PFSK-1 (cell line): ENCODE data around the gene CRB2.

Source experiments
- FOXP2 ChIP-seq: optimal IDR thresholded peaks from 2 replicates; pipeline ENCODE3; 2011; ENCODE audit warnings: borderline replicate concordance, control low read depth, inconsistent platforms; ENCODE audit not compliant: insufficient read depth; ENCODE audit errors: extremely low read length, extremely low read depth
- POLR2AphosphoS5 ChIP-seq: IDR thresholded peaks from 2 replicates; pipeline ENCODE4 v1.6.1; 2012; ENCODE audit warnings: low read depth, mild to moderate bottlenecking, control low read depth, low read length, moderate library complexity
- SIN3A ChIP-seq: IDR thresholded peaks from 2 replicates; pipeline ENCODE4 v1.6.1; 2012; ENCODE audit warnings: mild to moderate bottlenecking, low read length, moderate library complexity, borderline replicate concordance; ENCODE audit not compliant: insufficient read depth
- TAF1 ChIP-seq: IDR thresholded peaks from 2 replicates; pipeline ENCODE4 v1.6.1; 2012; ENCODE audit warnings: low read length, control low read depth, borderline replicate concordance; ENCODE audit not compliant: insufficient read depth
- TF ChIP-seq, protein P1 (sequence below), 2 experiments: IDR thresholded peaks; 2 replicates each; pipeline versions ENCODE4 v1.6.1 to v1.8.0; 2011 to 2012; ENCODE audit warnings: low read depth in 2 of 2, low read length in 2 of 2, control low read depth in 1 of 2, inconsistent platforms in 1 of 2, mild to moderate bottlenecking in 1 of 2, moderate library complexity in 1 of 2; ENCODE audit not compliant: insufficient read depth in 1 of 2

CRB2 gene

DNA sequence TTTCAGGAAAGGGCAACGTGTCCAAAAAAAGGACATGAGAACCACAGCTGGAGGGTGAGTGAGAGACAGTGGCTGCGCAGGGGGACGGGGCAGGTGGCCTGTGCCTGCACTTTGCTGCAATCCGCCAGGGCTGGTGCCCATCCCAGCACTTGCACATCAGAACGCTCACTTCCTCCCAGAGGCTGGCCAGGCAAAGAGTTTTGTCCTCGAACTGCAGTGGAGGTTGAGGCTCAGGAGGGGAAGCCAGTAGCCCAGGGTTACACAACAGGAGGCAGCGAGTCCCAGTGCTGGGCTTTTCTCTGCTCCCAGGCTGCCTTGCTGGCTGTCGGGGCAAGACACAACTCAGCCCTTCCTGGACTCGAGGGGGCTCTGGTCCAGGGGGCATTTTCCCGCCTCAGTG lies 33.1 kb downstream of the CRB2 start:
- TF ChIP-seq SIN3A (no peak), TAF1 (no peak), POLR2AphosphoS5 (no peak), FOXP2 (no peak)
- TF ChIP-seq, protein P1, sequence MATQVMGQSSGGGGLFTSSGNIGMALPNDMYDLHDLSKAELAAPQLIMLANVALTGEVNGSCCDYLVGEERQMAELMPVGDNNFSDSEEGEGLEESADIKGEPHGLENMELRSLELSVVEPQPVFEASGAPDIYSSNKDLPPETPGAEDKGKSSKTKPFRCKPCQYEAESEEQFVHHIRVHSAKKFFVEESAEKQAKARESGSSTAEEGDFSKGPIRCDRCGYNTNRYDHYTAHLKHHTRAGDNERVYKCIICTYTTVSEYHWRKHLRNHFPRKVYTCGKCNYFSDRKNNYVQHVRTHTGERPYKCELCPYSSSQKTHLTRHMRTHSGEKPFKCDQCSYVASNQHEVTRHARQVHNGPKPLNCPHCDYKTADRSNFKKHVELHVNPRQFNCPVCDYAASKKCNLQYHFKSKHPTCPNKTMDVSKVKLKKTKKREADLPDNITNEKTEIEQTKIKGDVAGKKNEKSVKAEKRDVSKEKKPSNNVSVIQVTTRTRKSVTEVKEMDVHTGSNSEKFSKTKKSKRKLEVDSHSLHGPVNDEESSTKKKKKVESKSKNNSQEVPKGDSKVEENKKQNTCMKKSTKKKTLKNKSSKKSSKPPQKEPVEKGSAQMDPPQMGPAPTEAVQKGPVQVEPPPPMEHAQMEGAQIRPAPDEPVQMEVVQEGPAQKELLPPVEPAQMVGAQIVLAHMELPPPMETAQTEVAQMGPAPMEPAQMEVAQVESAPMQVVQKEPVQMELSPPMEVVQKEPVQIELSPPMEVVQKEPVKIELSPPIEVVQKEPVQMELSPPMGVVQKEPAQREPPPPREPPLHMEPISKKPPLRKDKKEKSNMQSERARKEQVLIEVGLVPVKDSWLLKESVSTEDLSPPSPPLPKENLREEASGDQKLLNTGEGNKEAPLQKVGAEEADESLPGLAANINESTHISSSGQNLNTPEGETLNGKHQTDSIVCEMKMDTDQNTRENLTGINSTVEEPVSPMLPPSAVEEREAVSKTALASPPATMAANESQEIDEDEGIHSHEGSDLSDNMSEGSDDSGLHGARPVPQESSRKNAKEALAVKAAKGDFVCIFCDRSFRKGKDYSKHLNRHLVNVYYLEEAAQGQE (IDR thresholded peaks at IDR 0.05; ENCODE audit: insufficient read depth in 1 of 2, low read depth in 2 of 2, low read length in 2 of 2) = no peak

GRCh38 chr9:123389698-123390097 lies 33.7 kb downstream of the CRB2 start:
- TF ChIP-seq SIN3A = no peak
- TF ChIP-seq, protein P1 (IDR thresholded peaks at IDR 0.05; ENCODE audit: insufficient read depth in 1 of 2, low read depth in 2 of 2, low read length in 2 of 2) = no peak
- no peak for TF ChIP-seq FOXP2
- no peak for TF ChIP-seq POLR2AphosphoS5
- no peak for TF ChIP-seq TAF1

GRCh38 chr9:123390337-123391135 lies 34.5 kb downstream of the CRB2 start:
- TF ChIP-seq TAF1 = no peak
- TF ChIP-seq POLR2AphosphoS5 = no peak
- TF ChIP-seq FOXP2 = no peak
- TF ChIP-seq SIN3A = no peak
- TF ChIP-seq, protein P1 (IDR thresholded peaks at IDR 0.05; ENCODE audit: insufficient read depth in 1 of 2, low read depth in 2 of 2, low read length in 2 of 2) = no peak

GRCh38 chr9:123391233-123391632 lies 35.2 kb downstream of the CRB2 start:
- TF ChIP-seq TAF1 (no peak), FOXP2 (no peak), POLR2AphosphoS5 (no peak), SIN3A (no peak)
- TF ChIP-seq, protein P1 (IDR thresholded peaks at IDR 0.05; ENCODE audit: insufficient read depth in 1 of 2, low read depth in 2 of 2, low read length in 2 of 2) = no peak
